PC-3 (cell line): Measurements from ENCODE around the gene MARCKS. TPM values are rescaled to one million over a fixed set of nuclear protein-coding genes. Genes with fewer than 3 reads are reported as not detected.

ENCODE experiments used
- ATAC-seq: fragments of 200-7000 bp; cut with Tn5 transposase; 2 replicates; pipeline ENCODE4 v1.9.1; 2020; ENCODE audit warnings: mild to moderate bottlenecking, moderate library complexity
- BruUV-seq: library from RNA; stranded (reverse); fragments of 400-500 nt; replicated peaks from 2 replicates; lab custom pipeline; 2021; lab: Mats Ljungman, UMichigan
- CTCF ChIA-PET: fragments of 300-600 bp; sonication (Branson Sonifier 250); formaldehyde crosslinking; loops from one replicate; lab custom pipeline; 2022; ENCODE audit warnings: antibody characterized with exemption; lab: Charles Lee
- POLR2A ChIA-PET: fragments of 300-600 bp; sonication (Branson Sonifier 250); formaldehyde crosslinking; loops from one replicate; lab custom pipeline; 2022; ENCODE audit warnings: antibody characterized with exemption; ENCODE audit not compliant: unreplicated experiment; lab: Charles Lee
- DNase-seq: peaks from one replicate; pipeline ENCODE4 v3.0.0-alpha.2; 2015
- H2AFZ ChIP-seq: fragments of 300-600 bp; sonication (generic); 2 replicates; pipeline ENCODE4 v1.6.0; 2016; ENCODE audit warnings: antibody characterized with exemption, low read length
- H3F3A ChIP-seq: fragments of 300-600 bp; sonication (generic); one replicate; pipeline ENCODE4 v1.6.0; 2017; ENCODE audit warnings: antibody characterized with exemption, low read length, control low read depth, mild to moderate bottlenecking; ENCODE audit not compliant: unreplicated experiment
- H3K27ac ChIP-seq: fragments of 300-600 bp; sonication (generic); 2 replicates; pipeline ENCODE4 v1.5.1; 2016; ENCODE audit warnings: mild to moderate bottlenecking, low read length
- H3K27me3 ChIP-seq: fragments of 300-600 bp; sonication (generic); 2 replicates; pipeline ENCODE4 v1.6.1; 2016; ENCODE audit warnings: low read length, mixed read lengths
- H3K36me3 ChIP-seq: fragments of 300-600 bp; sonication (generic); 2 replicates; pipeline ENCODE4 v1.6.1; 2016; ENCODE audit warnings: low read depth, mixed run types, low read length, mixed read lengths
- H3K4me1 ChIP-seq: fragments of 300-600 bp; sonication (generic); 2 replicates; pipeline ENCODE4 v1.5.1; 2016; ENCODE audit warnings: low read length; ENCODE audit not compliant: insufficient read depth
- H3K4me2 ChIP-seq: fragments of 300-600 bp; sonication (generic); 2 replicates; pipeline ENCODE4 v1.6.0; 2016; ENCODE audit warnings: low read length
- H3K4me3 ChIP-seq: fragments of 300-600 bp; sonication (generic); 2 replicates; pipeline ENCODE4 v1.5.1; 2016; ENCODE audit warnings: mild to moderate bottlenecking, low read length, mixed read lengths
- H3K79me2 ChIP-seq: fragments of 300-600 bp; sonication (generic); 2 replicates; pipeline ENCODE4 v1.6.1; 2017; ENCODE audit warnings: low read length, mixed read lengths
- H3K9ac ChIP-seq: fragments of 300-600 bp; sonication (generic); 2 replicates; pipeline ENCODE4 v1.6.0; 2016; ENCODE audit warnings: mild to moderate bottlenecking, low read length
- H3K9me2 ChIP-seq: fragments of 300-600 bp; sonication (generic); replicated peaks from 2 replicates; pipeline ENCODE4 v1.6.1; 2016; ENCODE audit warnings: mixed run types, low read length, mixed read lengths
- H3K9me3 ChIP-seq: fragments of 300-600 bp; sonication (generic); 2 replicates; pipeline ENCODE4 v1.6.1; 2016; ENCODE audit warnings: low read length, mixed read lengths
- H4K20me1 ChIP-seq: fragments of 300-600 bp; sonication (generic); 2 replicates; pipeline ENCODE4 v1.6.1; 2016; ENCODE audit warnings: low read length, mixed read lengths
- EZH2 ChIP-seq: fragments of 300-600 bp; sonication (generic); IDR thresholded peaks from one replicate; pipeline ENCODE4 v1.6.1; 2017; ENCODE audit warnings: antibody characterized with exemption, mild to moderate bottlenecking, low read length; ENCODE audit not compliant: unreplicated experiment
- EZH2phosphoT487 ChIP-seq: fragments of 300-600 bp; sonication (generic); IDR thresholded peaks from 2 replicates; pipeline ENCODE4 v1.6.1; 2018; ENCODE audit warnings: mild to moderate bottlenecking, antibody characterized with exemption, low read length, borderline replicate concordance
- intact Hi-C: fragments of 100-400 bp; cut with micrococcal nuclease; formaldehyde crosslinking; loops from 2 replicates; pipeline ENCODE4 v1.9.0; 2023
- total RNA-seq: library from RNA; depleted of rRNA; stranded (reverse); fragments of >200 nt; gene quantifications from 2 replicates; pipeline ENCODE4 v1.2.3, GENCODE V29; 2014
- TF ChIP-seq, protein P1 (sequence below): fragments of 300-600 bp; sonication (generic); conservative IDR thresholded peaks from 2 replicates; pipeline ENCODE4 v1.5.1; 2017; ENCODE audit warnings: antibody characterized with exemption, low read depth, mild to moderate bottlenecking, low read length

The MARCKS gene
- total RNA-seq, 1 experiment from 2014 or later = 51.5 TPM

DNA sequence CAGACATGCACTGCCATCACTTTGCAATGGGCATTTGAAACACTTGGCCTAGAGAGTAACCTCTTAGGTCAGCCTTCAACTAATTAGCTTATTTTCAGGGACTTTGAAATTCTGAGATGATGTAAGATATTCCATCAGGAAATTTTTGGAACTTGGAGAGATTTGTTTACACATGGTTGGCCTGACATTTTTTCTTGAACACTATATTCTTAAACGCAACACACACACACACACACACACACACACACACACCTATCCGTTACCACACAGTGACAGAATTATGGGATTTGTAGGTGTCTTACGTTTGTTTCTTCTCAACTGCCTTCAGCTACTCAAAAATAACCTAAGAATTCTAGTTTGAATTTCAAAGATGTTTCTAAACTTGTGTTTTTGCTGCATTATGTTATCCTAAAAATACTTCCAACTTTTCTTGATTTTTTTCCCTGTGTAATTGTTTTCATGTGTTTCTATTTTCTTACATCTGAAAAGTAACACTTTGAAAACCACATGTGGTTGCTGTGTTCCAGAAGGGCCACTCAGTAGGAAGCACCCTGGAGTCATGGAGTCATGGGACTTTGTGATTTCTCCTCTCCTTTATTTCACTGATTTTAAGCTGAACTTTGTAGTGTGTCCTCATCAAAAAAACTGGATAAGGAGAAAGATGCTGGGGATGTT, 31.9 kb downstream of the MARCKS start:
- DNase-seq (no peak), ATAC-seq (no peak)
- TF ChIP-seq, protein P1, sequence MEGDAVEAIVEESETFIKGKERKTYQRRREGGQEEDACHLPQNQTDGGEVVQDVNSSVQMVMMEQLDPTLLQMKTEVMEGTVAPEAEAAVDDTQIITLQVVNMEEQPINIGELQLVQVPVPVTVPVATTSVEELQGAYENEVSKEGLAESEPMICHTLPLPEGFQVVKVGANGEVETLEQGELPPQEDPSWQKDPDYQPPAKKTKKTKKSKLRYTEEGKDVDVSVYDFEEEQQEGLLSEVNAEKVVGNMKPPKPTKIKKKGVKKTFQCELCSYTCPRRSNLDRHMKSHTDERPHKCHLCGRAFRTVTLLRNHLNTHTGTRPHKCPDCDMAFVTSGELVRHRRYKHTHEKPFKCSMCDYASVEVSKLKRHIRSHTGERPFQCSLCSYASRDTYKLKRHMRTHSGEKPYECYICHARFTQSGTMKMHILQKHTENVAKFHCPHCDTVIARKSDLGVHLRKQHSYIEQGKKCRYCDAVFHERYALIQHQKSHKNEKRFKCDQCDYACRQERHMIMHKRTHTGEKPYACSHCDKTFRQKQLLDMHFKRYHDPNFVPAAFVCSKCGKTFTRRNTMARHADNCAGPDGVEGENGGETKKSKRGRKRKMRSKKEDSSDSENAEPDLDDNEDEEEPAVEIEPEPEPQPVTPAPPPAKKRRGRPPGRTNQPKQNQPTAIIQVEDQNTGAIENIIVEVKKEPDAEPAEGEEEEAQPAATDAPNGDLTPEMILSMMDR = no peak
- TF ChIP-seq EZH2phosphoT487 = no peak
- no peak for TF ChIP-seq EZH2
- no peak overlapping the region for H3K4me2 ChIP-seq
- no TSS peak for BruUV-seq
- no peak overlapping the region for H3K9ac ChIP-seq
- H3K4me3 ChIP-seq = no peak overlapping the region
- H3K79me2 ChIP-seq = no peaks in the 10 kb centered on the region
- H3K9me2 ChIP-seq = no peaks in the 10 kb centered on the region
- no peak overlapping the region for H3K27ac ChIP-seq
- POLR2A ChIA-PET = no interaction called here
- CTCF ChIA-PET = no interaction called here
- H3K9me3 ChIP-seq = no peaks in the 10 kb centered on the region
- no peak overlapping the region for H2AFZ ChIP-seq
- no peaks in the 10 kb centered on the region for H3K36me3 ChIP-seq
- H3K27me3 ChIP-seq = no peaks in the 10 kb centered on the region
- intact Hi-C loops = no loop called here
- H3K4me1 ChIP-seq = 0 out of 2 replicates have a peak, but pooled peaks cover 3% of the 10 kb centered on the region
- no peaks in the 10 kb centered on the region for H3F3A ChIP-seq
- H4K20me1 ChIP-seq = no peaks in the 10 kb centered on the region

- Histone ChIP-seq H3K4me1 (0 out of 2 replicates have a peak, but pooled peaks cover under 1% of the 10 kb centered on the region), H3K4me3 (no peak overlapping the region), H3K9me3 (no peaks in the 10 kb centered on the region), H3F3A (no peaks in the 10 kb centered on the region), H3K79me2 (no peaks in the 10 kb centered on the region), H3K27ac (no peak overlapping the region), H3K9ac (no peak overlapping the region), H3K9me2 (no peaks in the 10 kb centered on the region), H2AFZ (no peak overlapping the region), H3K36me3 (no peaks in the 10 kb centered on the region), H4K20me1 (no peaks in the 10 kb centered on the region), H3K4me2 (no peak overlapping the region), H3K27me3 (no peaks in the 10 kb centered on the region)
- no TSS peak for BruUV-seq
- no peak for DNase-seq
- intact Hi-C loops = no loop called here
- ATAC-seq = no peak
- CTCF ChIA-PET = interaction anchor here (0.6 kb wide), 1 partner anchor 1058 kb away, joined by 3 read pairs; no protein-coding TSS in a partner anchor
- POLR2A ChIA-PET = no interaction called here
- TF ChIP-seq EZH2 (no peak), EZH2phosphoT487 (no peak)
- TF ChIP-seq, protein P1 = no peak
Observed at GRCh38 chr6:113893451-113893850, 36.3 kb downstream of the MARCKS start.

GRCh38 chr6:113893866-113894265, 36.7 kb downstream of the MARCKS start:
- no peak for ATAC-seq

More at GRCh38 chr6:113893866-113894265, 36.7 kb downstream of the MARCKS start:
- H3K27me3 ChIP-seq = no peaks in the 10 kb centered on the region
- no TSS peak for BruUV-seq
- no peak for DNase-seq
- no peaks in the 10 kb centered on the region for H3K9me2 ChIP-seq
- H3K36me3 ChIP-seq = no peaks in the 10 kb centered on the region
- TF ChIP-seq, protein P1 = no peak
- TF ChIP-seq EZH2phosphoT487 (no peak), EZH2 (no peak)
- no peaks in the 10 kb centered on the region for H3K9me3 ChIP-seq
- no peaks in the 10 kb centered on the region for H3F3A ChIP-seq
- H3K4me2 ChIP-seq = no peak overlapping the region
- no peak overlapping the region for H3K9ac ChIP-seq
- no peak overlapping the region for H2AFZ ChIP-seq
- CTCF ChIA-PET = interaction anchor here (0.6 kb wide), 1 partner anchor 1058 kb away, joined by 3 read pairs; no protein-coding TSS in a partner anchor
- intact Hi-C loops = no loop called here
- no peaks in the 10 kb centered on the region for H3K4me1 ChIP-seq
- H4K20me1 ChIP-seq = no peaks in the 10 kb centered on the region
- no peak overlapping the region for H3K4me3 ChIP-seq
- POLR2A ChIA-PET = no interaction called here
- no peaks in the 10 kb centered on the region for H3K79me2 ChIP-seq
- H3K27ac ChIP-seq = no peak overlapping the region
